ENCODE data around the gene PRR36.

DNA sequence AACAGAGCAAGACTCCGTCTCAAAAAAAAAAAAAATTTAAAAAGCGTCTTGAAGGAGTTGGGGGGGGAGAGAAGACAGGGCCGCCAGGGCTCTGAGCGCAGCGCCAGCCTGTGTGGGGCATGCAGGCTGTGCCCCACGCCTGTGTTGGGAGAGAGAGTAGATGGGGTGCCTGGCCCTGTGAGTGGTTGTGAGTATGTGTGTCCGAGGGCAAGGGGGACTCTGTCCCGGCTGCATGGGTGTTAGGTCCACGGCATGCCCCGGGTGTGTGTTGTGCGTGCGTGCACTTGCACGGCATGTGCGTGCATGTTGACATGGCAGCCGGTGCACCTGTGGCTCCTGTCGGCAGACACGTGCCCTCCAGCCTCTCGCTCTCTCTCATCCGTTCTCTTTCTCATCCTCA is 32.9 kb upstream of the PRR36 start:
- TF ChIP-seq, protein P1, sequence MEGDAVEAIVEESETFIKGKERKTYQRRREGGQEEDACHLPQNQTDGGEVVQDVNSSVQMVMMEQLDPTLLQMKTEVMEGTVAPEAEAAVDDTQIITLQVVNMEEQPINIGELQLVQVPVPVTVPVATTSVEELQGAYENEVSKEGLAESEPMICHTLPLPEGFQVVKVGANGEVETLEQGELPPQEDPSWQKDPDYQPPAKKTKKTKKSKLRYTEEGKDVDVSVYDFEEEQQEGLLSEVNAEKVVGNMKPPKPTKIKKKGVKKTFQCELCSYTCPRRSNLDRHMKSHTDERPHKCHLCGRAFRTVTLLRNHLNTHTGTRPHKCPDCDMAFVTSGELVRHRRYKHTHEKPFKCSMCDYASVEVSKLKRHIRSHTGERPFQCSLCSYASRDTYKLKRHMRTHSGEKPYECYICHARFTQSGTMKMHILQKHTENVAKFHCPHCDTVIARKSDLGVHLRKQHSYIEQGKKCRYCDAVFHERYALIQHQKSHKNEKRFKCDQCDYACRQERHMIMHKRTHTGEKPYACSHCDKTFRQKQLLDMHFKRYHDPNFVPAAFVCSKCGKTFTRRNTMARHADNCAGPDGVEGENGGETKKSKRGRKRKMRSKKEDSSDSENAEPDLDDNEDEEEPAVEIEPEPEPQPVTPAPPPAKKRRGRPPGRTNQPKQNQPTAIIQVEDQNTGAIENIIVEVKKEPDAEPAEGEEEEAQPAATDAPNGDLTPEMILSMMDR (IDR thresholded peaks at IDR 0.05): no peak
- TF ChIP-seq POLR2A (IDR thresholded peaks at IDR 0.05): no peak

Data from Peyer's patch (tissue), 4 donors.